ENCODE data around the gene VAT1L.

Gene VAT1L

DNA sequence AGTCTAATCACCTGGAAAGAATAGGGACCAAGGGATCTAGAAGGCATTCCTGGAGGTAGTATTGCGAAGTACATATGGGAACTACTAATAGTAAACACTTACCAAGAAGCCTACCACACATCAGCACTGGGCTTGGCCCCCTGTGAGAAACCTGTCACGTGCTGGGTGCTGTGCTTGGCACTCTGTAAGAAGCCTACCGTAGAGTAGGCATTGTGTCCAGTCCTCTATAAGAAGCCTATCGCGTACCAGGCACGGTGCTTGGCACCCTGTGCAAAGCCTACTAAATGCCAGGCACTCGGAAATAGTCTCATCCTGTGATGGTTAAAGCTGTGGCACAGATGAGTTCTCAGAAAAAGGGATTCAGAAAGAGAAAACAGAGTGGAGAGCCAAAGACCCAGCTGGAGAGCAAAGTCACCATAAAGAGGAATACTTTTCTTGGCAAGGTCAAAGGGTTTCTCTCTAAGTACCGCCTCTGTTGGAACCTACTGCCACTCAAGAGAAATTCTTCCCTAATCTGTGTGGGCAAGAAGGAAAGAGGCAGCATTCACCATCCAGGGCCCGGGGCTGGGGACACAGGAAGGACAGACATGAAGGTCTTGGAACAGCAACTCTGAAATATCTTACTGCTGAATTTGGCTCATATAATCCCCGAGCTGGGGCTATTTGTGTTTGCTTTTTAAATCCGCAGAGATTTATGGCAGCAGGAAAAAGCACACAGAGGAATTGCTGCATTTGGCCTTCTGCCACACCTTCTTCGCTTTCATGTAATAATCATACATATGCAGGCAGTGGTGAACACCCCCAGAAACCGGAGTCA lies 81.8 kb downstream of the VAT1L start:
- no peak for DNase-seq (ENCODE audit: low read depth)

DNA sequence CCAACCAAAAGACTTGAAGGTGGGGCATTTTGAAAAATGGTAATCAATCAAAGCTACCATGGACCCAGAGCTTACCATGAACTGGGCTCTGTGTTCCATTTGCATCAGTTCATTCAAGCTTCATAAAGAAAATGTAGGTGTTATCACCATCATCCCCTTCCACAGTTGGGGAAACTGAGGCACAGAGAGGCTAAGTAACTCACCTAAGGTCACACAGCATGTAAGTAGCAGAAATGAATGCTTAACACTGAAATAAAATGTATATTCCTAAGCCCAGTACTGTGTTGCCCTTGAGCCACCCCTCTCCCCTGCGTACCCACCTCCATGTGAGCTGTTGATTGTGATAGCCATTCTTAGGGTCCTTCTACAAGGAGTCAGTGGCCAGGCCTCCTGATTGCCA lies 83.6 kb downstream of the VAT1L start:
- no peak for DNase-seq (ENCODE audit: low read depth)

DNA sequence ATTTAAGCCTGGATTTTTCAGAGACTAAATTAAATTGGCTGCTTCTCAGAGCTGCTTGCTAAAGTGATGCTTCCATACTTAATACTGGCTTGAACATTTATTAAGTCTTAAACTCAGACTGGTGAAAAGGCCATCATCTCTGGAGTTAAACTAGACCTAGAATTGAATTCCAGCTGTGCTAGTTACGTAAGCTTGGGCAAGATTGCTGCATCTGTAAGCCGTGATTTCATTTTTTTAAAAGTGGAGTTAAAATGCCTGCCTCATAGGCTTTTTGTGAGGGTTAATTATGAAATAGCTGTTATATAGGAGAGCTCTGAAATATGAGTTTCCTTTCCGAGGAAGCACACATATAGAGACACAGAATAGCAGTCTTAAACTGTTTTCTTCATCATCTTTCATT lies 84.7 kb downstream of the VAT1L start:
- no peak for DNase-seq (ENCODE audit: low read depth)

DNA sequence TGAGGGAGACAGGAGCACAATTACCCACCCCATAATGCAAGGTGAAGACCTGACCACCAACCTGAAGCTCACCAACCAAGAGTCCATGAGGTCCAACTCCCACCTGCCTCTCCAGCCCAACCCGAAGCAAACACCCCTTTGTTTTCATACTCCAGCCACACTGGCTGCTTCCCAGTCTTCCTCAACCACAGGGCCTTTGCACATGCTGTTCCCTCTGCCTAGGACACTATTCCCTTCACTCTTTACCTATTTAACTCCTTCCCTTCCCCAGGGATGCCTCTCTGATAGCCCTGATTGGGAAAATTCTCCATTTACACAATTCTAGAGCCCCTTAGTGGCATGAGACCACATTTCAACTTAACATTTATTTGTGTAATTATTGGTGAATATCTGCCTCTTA lies 86.0 kb downstream of the VAT1L start:
- DNase-seq (ENCODE audit: low read depth) = no peak

DNA sequence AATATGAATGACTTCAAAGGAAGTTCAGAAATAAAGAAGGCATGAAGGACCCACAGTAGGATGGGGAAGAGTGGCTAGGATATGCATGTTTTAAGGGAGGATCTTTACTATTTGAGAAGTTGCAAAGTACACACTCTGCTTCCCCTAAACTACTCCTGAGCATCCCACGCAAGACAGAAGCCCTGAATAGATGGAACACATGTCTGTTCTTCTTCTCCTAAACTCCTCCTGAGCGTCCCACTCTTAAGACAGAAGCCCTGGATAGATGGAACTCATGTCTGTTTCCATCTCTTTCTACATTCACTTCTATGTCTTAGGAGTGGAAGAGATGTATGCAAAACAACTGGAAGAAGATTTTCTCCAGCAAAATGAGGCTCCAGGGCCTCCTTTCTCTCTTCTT lies 88.4 kb downstream of the VAT1L start:
- DNase-seq (ENCODE audit: low read depth) = no peak

DNA sequence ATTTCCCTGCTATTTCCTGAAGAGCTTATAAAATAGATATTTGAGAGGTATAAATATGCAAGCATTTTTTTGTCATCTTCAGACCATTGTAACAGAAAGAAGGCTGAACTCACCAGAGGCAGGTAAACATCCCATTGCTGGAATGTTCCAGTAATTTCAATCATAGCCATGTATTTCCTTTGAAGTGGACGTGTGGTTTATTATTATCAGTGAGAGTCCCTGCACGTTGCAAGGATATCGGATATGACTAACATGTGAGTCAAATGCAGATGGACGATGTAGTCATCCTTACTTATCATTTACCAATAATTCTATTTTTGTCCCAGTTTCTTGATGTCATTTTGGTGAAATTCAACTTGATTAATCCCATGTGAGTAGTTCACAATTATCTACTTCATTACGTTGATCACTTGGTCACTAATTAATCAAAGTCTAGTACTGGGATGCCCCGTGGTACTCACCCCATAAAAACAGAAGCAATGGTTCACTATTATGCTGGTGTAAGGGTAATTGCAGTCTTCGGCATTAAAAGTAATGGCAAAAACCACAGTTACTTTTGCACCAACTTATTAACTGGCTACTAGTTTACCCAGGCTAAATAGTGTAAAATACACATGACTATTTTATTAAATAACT lies 89.5 kb downstream of the VAT1L start:
- no peak for DNase-seq (ENCODE audit: low read depth)

DNA sequence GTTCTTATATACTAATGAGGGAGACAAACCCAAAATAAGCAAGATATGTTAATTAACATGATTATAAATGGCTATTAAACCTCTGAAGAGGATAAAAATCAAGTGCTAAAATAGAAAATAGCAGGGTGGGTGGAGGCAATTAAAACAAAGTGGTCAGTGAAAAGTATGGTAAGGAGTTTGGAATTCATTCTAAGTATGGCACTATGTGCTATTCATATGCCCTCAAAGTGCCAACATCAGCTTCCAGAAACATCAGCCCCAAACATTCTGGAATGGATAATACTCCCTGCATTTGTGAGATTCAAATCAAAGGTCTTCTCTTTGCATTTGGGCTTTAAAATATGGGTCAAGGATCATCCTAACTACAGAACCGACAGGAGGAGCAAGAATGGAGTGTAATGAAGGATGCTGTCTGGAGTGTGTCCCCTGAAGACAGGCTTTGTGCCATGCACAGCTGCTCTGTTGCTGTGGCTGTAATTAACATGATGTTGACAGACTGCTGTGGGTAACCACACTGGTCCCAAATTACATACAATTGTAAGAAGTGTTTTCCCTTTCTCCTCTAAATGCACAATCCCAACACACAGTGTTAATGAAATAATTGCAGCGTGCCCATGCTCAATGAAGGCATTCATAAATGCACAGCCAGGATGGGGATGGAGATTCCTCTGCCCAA lies 93.1 kb downstream of the VAT1L start:
- no peak for DNase-seq (ENCODE audit: low read depth)

DNA sequence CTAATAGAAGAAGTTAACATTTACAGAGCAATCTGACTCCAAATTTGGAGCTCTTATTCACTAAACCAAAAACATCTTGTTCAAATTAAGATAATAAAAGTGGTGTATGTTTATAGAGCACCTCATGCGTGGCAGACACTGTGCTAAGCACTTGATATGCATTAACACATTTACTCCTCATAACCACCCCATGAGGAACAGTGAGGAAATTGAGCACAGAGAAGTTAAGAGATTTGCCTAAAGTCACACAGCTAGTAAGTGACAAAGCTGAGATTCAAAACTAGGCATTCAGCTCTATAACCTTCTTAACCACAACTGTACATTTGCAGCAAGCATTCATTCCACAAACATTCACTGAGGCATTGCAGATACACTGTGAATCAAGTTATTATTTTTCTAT lies 94.0 kb downstream of the VAT1L start:
- DNase-seq (ENCODE audit: low read depth) = no peak

DNA sequence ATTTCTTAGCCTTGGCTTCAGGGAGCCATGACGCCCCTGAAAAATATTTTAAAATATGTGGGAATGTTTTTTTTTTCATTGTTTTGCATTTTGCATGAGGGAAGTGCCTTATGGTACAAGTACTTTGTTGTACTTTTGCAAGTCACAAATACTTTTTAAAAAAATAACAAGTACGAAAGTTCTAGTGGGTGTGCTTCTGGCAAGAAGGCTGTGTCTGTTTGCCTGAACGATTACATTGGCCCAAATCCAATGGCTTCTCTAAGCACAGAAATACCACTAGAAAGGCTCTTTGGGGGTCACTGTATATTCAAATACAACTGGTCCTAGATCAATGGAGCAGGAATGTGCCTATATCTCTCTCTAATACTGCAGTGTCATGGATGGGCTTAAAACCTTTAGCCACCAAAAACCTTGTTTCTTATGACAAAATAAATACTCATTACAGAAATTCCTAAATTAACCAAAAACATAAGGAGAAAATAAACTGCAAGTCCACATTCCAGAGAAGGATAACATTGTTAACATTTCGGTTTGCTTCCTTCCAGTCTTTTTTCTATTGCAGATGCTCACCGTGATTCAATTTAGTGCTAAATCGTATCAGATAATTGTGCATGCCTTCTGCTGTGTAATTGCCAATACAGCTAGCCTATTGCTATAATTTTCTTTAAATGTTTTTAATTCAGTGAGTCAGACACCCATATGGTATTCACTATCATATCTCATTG lies 97.4 kb downstream of the VAT1L start:
- DNase-seq (ENCODE audit: low read depth) = no peak

DNA sequence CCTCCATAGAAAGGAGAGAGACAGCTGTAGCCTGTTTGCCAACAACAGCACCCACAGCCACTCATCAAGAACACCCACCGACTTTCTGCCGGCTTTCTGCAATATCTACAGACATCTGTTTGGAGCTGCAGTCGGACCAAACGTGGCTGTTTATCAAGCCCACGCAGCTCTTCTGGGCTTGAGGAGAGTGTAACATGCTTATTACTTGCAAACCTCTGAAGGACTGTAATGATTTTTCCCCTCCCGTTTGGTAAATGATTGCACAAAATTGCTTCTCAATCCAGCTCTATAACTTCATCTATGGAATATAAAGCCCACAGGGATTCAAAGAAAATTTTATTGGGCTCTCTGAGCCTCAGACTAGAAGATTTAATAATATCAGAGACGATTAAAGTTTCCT lies 100.5 kb downstream of the VAT1L start:
- no peak for DNase-seq (ENCODE audit: low read depth)

DNA sequence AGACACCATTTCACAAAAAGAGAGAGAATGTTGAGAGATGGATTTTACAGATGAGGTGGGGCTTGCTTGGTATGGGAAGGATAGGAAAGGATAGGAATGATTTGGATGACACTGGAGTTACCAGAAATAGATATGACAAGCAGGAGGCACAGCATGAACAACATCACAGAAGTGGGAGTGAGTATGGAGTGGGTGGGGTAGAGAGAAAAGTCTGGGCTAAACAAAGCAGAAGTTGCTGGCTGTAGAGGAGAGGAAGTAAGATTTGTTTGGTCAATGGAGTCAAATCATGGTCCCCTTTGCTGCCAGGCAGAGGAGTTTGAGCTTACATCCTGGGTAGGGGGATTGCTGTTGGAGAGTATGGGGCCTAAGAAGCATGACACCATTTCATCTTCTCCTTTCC lies 101.7 kb downstream of the VAT1L start:
- no peak for DNase-seq (ENCODE audit: low read depth)

DNA sequence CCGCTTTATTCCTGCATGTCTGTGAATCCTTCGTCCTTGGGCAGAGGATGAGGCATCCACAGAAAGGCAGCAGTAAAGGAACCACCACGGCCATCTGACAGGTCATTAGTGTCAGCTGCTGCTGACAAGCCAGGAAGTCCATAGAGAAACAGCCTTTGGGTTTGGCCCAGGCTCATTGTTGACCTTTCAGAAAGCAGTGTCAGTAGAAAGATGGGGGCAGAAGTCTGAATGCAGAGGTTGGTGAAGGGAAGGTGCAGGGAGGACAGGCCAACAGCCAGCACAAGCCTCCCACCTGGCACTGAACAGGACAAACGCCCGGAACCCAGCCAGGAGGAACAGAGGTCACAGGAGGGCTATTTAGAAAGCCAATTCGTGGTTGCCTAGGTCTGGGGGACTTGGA lies 105.8 kb downstream of the VAT1L start:
- DNase-seq (ENCODE audit: low read depth) = no peak

DNA sequence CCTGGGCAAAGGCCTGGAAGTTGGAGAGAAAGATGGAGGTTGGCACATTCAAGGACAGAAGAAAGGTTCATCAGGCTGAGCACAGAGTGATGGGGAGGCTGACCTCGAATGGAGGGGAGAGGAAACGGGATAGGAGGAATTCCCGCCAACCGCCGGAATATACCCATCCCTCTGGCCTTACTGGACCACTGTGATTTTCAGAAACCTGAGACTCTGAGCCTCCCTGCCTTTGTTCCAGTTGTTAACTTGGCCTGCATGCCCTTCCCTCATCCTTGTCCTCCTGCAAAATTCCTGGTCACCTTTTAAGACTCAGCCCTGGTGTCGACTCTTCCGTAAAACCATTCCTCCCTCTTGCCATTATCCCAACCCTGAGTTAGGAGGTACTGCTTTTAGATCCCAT lies 107.6 kb downstream of the VAT1L start:
- DNase-seq (ENCODE audit: low read depth) = no peak

DNA sequence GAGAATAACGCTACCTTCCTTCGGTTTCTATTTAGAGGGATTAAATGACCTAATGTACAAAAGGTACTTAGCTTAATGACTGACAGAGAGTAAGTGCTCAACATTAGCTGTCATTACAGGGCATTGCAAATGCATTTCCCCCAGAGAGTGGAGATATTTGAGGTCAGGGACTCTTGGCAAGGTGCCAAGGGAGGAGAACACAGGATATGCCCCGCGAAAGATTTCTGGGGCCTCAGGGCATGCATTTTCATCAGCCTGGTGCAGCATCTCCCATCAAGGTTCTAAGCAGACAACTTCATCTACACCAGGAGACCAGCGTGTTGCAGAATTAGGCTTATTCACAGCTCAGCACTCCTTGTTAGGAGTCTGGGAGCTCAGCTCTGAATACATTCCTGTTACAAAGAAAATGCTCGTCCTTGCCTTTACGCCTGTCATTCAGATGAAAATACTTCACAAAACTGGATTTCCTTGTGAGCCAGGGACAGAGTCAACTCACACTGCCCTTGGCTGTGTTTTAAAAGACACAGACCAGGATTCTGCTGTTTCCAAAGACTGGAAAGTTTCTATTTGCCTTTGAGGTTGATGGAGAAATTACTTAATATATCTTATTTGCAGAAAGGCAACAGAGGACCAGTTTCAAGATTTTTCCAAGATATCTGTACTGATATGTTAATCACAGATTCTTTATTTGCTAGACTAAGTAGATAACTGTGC lies 108.2 kb downstream of the VAT1L start:
- no peak for DNase-seq (ENCODE audit: low read depth)

DNA sequence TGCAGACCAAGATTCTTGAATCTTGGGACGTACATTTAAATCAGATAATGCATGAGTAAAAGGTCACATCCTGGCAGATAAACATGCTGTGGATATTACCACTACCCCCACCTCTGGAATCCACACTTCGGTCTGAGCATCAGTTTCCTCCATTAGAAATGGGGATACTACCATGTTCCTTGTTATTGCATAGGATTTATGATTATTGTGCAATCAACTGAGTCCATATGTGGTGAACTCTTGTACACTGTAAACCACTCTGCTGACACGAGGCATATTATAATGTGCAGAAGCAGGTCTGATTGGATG lies 108.7 kb downstream of the VAT1L start:
- DNase-seq (ENCODE audit: low read depth) = no peak

DNA sequence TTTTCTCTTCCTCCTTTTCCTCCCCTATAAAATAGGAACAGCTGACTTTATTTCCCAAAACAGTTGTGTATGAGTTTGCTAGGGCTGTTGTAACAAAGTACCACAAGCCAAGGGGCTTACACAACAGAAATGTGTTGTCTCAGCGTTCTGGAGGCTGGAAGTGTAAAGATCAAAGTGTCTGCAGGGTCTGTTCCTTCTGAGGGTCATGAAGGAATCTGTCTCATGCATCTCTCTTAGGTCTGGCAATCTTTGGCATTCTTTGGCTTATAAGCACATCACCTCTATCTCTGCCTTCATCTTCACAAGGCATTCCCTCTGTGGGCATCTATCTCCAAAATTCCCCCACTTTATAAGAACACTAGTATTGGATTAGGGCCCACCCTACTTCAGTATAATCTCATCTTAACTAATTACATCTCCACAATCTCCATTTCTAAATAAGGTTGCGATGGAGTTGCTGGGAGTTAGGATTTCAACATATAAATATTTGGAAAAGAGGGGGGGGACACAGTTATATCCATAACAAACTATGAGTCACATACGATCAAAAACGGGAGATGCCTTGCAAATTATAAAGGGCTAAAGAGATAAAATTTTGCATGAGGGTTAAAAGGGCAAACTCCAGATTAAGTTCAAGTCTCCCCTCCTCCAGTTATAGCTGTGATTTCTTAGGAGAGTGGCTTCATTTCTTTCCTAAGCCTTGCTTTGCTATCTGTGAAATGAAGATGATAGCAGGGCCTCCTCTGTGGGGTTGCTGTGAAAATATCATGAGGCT lies 109.7 kb downstream of the VAT1L start:
- DNase-seq (ENCODE audit: low read depth) = no peak

DNA sequence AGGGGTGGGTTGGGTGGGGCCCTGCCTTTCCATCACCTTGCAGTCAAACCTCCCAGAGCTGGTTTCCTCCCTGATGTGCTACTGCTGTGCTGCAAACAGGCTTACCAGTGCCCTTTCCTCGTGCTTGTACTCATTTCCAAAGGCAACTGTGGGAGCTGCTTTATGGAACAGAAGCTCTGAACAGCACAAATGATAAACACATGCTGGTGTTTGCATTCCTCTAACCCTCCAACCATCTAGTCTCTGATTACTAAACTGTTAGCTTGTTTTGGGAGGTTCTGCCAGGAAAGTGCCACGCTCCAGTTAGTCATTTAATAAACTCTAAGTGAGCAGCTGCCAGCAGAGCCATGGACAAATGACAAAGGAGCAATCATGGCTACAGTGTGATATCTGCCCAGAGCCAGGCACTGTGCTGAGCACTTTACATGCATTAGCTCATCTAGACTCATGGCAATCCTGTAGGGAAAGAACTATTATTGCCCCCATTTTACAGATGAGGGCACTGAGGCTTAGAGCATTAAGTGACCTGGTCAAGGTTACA lies 110.4 kb downstream of the VAT1L start:
- no peak for DNase-seq (ENCODE audit: low read depth)

DNA sequence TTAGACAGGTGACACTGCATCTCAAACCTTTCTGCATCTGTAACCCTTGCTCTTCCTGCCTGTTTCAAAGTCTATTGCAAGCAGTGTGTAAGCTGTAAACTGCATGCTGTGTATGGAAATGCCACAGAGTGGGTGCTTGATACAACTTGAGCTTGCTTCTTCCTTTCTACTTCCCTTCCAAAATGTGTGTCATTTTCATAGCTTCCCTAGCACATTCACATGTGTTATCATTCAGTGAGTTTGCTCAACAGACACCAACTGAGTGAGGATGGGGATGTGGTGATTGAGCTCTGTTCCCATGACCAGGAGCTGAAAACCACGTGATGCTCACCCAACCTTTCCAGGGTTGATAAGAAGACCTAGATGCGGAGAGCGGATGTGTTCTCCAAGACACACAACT lies 111.1 kb downstream of the VAT1L start:
- no peak for DNase-seq (ENCODE audit: low read depth)

DNA sequence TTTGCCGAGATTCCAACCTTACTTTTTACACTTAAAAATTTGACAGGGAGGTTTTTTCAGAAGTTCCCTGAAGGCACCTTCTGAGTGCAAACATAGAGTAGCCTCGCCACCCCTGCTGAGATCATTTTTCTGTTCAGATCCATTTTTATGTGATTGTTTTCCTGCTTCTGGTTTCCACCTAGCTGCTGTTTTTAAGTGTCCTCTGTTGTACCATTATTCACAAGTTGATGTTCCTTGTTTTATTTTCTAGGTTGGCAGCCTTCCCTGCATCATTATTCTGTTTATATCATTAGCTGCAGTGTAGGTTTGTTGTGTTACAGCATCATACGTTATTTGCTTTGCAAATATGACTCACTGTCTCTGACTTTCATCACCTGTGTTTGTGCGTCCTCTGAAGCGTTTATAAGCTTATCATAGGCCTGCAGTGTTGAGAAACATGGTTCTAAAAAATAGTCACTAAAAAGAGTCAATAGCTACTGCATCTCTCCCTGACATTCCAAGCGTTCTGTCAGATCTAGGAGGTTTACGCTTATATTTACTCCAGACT lies 117.1 kb downstream of the VAT1L start:
- no peak for DNase-seq (ENCODE audit: low read depth)

DNA sequence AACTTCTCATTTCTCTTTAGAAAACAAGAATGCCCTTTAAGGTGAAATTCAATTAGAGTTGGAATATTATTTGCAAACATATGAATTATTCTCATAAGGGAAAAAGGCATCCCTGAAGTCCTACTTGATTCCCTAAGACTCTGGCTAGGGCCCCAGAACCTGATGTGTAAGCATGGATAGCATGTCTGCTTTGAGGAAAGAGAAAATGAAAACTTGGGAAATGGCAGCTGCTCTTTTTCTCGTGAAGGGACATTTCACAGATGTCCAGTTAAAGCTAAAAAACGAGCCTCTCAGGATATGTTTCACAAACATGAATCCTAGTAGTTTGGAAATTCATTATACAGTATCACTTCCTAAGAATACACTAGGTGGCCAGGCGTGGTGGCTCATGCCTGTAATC lies 121.7 kb downstream of the VAT1L start:
- no peak for DNase-seq (ENCODE audit: low read depth)

DNA sequence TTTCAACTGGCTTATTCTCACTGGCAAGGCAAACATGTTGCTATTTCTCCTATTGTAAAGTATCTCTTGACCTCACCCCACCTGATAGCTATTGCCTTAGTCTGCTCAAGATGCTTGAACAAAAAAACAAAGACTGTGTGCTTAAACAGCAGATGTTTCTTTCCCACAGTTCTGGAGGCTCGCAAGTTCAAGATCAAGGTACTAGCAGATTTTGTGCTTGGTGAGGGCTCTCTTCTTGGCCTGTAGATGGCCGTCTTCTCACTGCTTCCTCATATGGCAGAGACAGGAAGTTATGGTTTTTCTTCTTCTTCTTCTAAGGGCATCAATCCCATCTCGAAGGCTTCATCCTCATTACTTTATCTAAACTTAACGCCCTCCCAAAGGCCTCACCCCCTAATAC lies 124.3 kb downstream of the VAT1L start:
- DNase-seq (ENCODE audit: low read depth) = no peak

Data from stimulated activated CD8-positive, alpha-beta memory T cell treated with anti-CD3 and anti-CD28 coated beads, Interleukin-7, amount 100 ng/mL, for 24 hours (primary cell).